K562 (cell line): ENCODE data around the gene BOC. TPM values are rescaled to one million over a fixed set of nuclear protein-coding genes. Genes with fewer than 3 reads are reported as not detected.

Source experiments
- ETV5 ChIP-seq: sonication (generic); formaldehyde crosslinking; IDR thresholded peaks from 2 replicates; pipeline ENCODE4 v1.4.0; 2020; ENCODE audit warnings: low read depth, mild to moderate bottlenecking, missing genetic modification reagents
- MAFF ChIP-seq: IDR thresholded peaks from 2 replicates; pipeline ENCODE4 v1.6.1; 2012; ENCODE audit warnings: low read length, improper control_type of control experiment
- NFIX ChIP-seq: fragments of 250-450 bp; sonication (Bioruptor Pico); IDR thresholded peaks from 2 replicates; pipeline ENCODE4 v1.4.0; 2020; ENCODE audit warnings: low read depth, mild to moderate bottlenecking, moderate library complexity
- PTTG1 ChIP-seq: fragments of 450-650 bp; IDR thresholded peaks from 2 replicates; pipeline ENCODE4 v1.6.1; 2016; ENCODE audit warnings: low read depth, mild to moderate bottlenecking, missing genetic modification characterization, missing compliant biosample characterization
- SAP30 ChIP-seq: fragments of 200-600 bp; sonication (generic); IDR thresholded peaks from 2 replicates; pipeline ENCODE4 v1.6.1; 2012; ENCODE audit warnings: borderline replicate concordance, low read depth, mild to moderate bottlenecking, moderate library complexity, low read length, control low read depth, inconsistent platforms; ENCODE audit not compliant: insufficient read depth, poor library complexity, severe bottlenecking
- SREBF1 ChIP-seq: fragments of 150-350 bp; IDR thresholded peaks from 2 replicates; pipeline ENCODE4 v1.6.1; 2014; ENCODE audit warnings: antibody characterized with exemption, low read depth, low read length, borderline replicate concordance
- ZNF347 ChIP-seq: fragments of 450-650 bp; formaldehyde crosslinking; IDR thresholded peaks from 2 replicates; pipeline ENCODE4 v1.4.0; 2020; ENCODE audit warnings: low read depth, mild to moderate bottlenecking, moderate library complexity
- ZNF589 ChIP-seq: fragments of 200-800 bp; sonication (Bioruptor generic); IDR thresholded peaks from 2 replicates; pipeline ENCODE4 v1.6.1; 2016; ENCODE audit warnings: low read depth, missing genetic modification characterization, missing compliant biosample characterization
- polyA plus RNA-seq, 8 experiments: library from polyadenylated mRNA; depleted of rRNA in 4 of 8; stranded (reverse) in 5 of 8; unstranded in 3 of 8; fragments of >200 nt; fragmentation: Nextera tagmentation in 2 of 8; fragmentation: Illumina TruSeq in 1 of 8; extraction: Ambion mirVana in 2 of 8; extraction: Trizol in 1 of 8; gene quantifications; 2 replicates each; pipeline versions ENCODE4 v1.2.1 to v1.2.3, GENCODE V29; 2011 to 2014; ENCODE audit warnings: inconsistent platforms in 1 of 8, missing spikeins in 1 of 8
- total RNA-seq, 7 experiments: library from RNA; depleted of rRNA in 6 of 7; stranded (reverse); fragments of >200 nt in 6 of 7; fragmentation: Illumina TruSeq in 2 of 7; extraction: Trizol in 2 of 7; gene quantifications; 2 replicates each; pipeline versions ENCODE4 v1.2.1 to v1.2.3, GENCODE V29; 2011 to 2021; ENCODE audit warnings: low replicate concordance in 1 of 7
- TF ChIP-seq, protein P1 (sequence below), 2 experiments: fragments of 450-650 bp in 1 of 2; sonication (generic) in 1 of 2; formaldehyde crosslinking; conservative IDR thresholded peaks; 2 replicates each; pipeline versions ENCODE4 v1.4.0 to v1.8.1; 2020 to 2022; ENCODE audit warnings: mild to moderate bottlenecking in 1 of 2, missing genetic modification reagents in 1 of 2
- TF ChIP-seq, protein P2 (sequence below): sonication (generic); formaldehyde crosslinking; IDR thresholded peaks from 2 replicates; pipeline ENCODE4 v1.8.0; 2023; ENCODE audit warnings: mild to moderate bottlenecking, missing genetic modification reagents

Gene BOC
- total and polyA plus RNA-seq, 9 of the 15 experiments (the other 6 are each of a cell fraction or from before 2014, with no cell fraction given) = not detected

DNA sequence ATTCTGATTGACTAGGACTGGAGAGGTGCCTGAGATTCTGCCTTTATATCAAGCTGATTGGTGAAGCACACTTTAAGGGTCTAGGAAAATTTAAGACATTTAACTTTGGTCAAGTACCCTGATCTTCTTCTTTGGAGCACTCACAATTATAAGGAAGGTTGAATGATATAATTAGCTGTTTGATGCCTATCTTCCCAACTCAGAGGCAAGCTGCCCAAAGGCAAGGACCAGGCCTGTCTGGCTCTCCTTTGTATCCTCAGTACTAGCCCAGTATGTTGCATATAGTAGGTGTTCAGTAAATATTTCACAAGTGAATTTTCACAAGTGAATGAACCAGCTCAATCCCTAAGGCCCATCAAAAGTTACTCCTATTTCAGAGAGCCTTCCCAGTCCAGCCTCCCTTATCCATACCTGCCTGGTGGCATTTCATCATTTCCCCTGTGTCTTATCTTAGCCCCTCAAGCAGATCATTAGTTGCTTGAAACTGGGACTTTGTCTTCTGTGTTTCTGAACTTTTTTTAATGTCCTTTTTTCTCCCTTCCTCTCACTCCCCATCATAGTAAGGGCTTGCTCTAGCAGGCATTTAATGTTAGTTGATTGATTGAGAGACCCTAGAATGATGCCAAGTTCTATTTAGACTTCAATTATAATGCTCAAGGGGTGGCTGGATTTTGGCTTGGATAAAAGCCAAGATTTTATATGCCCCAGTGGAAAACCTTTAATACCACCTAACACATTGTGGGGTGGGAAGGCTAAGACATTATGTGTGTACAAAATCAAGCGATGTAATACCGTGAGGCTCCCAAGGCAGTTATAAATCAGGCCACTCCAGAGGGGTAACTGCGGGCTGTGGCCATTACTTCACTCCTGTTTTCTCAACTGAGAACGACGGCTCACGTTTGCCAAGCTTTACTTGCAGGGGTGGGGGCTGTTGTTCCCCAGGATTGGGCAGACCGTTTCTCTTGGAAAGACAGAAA lies 43.2 kb upstream of the BOC start (continued):
- TF ChIP-seq, protein P1, sequence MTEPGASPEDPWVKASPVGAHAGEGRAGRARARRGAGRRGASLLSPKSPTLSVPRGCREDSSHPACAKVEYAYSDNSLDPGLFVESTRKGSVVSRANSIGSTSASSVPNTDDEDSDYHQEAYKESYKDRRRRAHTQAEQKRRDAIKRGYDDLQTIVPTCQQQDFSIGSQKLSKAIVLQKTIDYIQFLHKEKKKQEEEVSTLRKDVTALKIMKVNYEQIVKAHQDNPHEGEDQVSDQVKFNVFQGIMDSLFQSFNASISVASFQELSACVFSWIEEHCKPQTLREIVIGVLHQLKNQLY (CRISPR knock-in tag; conservative IDR thresholded peaks at IDR 0.05) = no peak
- TF ChIP-seq PTTG1 (tag) = no peak
- TF ChIP-seq SAP30 = no peak
- no peak for TF ChIP-seq MAFF
- no peak for TF ChIP-seq ETV5 (CRISPR knock-in tag)
- no peak for TF ChIP-seq NFIX
- no peak for TF ChIP-seq ZNF589
- TF ChIP-seq, protein P2, sequence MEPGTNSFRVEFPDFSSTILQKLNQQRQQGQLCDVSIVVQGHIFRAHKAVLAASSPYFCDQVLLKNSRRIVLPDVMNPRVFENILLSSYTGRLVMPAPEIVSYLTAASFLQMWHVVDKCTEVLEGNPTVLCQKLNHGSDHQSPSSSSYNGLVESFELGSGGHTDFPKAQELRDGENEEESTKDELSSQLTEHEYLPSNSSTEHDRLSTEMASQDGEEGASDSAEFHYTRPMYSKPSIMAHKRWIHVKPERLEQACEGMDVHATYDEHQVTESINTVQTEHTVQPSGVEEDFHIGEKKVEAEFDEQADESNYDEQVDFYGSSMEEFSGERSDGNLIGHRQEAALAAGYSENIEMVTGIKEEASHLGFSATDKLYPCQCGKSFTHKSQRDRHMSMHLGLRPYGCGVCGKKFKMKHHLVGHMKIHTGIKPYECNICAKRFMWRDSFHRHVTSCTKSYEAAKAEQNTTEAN = no peak
- no peak for TF ChIP-seq ZNF347 (CRISPR knock-in tag)
- no peak for TF ChIP-seq SREBF1
